H9 (cell line): Measurements from ENCODE around the gene AKNA. TPM values are rescaled to one million over a fixed set of nuclear protein-coding genes. Genes with fewer than 3 reads are reported as not detected.
A peak's percentile ranks its signal among the peaks of the same experiment; 100 is the strongest.

Source experiments
- DNase-seq: peaks from one replicate; pipeline ENCODE4 v3.0.0-alpha.2; 2017
- H2AFZ ChIP-seq: one replicate; pipeline ENCODE4 v1.6.1; 2013; ENCODE audit warnings: mild to moderate bottlenecking, low read length, control low read depth, moderate library complexity
- H2AK5ac ChIP-seq: 2 replicates; pipeline ENCODE4 v1.6.1; 2013; ENCODE audit warnings: low read length, control low read depth, mixed read lengths; ENCODE audit not compliant: insufficient read length
- H2BK120ac ChIP-seq: one replicate; pipeline ENCODE4 v1.6.1; 2013; ENCODE audit warnings: low read depth, mild to moderate bottlenecking, low read length, control low read depth, inconsistent platforms; ENCODE audit not compliant: poor library complexity, severe bottlenecking
- H2BK12ac ChIP-seq: 2 replicates; pipeline ENCODE4 v1.6.1; 2013; ENCODE audit warnings: low read length, control low read depth, mixed read lengths, low read depth; ENCODE audit not compliant: insufficient read length
- H2BK15ac ChIP-seq: 2 replicates; pipeline ENCODE4 v1.6.1; 2013; ENCODE audit warnings: low read depth, low read length, control low read depth
- H2BK20ac ChIP-seq: one replicate; pipeline ENCODE4 v1.6.1; 2013; ENCODE audit warnings: low read depth, mild to moderate bottlenecking, low read length, control low read depth, inconsistent platforms; ENCODE audit not compliant: poor library complexity, severe bottlenecking
- H2BK5ac ChIP-seq: 2 replicates; pipeline ENCODE4 v1.6.1; 2013; ENCODE audit warnings: low read length, control low read depth, mixed read lengths; ENCODE audit not compliant: insufficient read length
- H3K14ac ChIP-seq: 2 replicates; pipeline ENCODE4 v1.6.1; 2013; ENCODE audit warnings: low read length, control low read depth; ENCODE audit not compliant: insufficient read depth
- H3K18ac ChIP-seq: 2 replicates; pipeline ENCODE4 v1.6.1; 2013; ENCODE audit warnings: low read depth, mild to moderate bottlenecking, mixed read lengths, low read length, control low read depth; ENCODE audit not compliant: insufficient read length
- H3K23ac ChIP-seq: 2 replicates; pipeline ENCODE4 v1.6.1; 2013; ENCODE audit warnings: low read length, control low read depth, mixed read lengths, low read depth; ENCODE audit not compliant: insufficient read length
- H3K23me2 ChIP-seq: 2 replicates; pipeline ENCODE4 v1.6.1; 2013; ENCODE audit warnings: low read depth, mild to moderate bottlenecking, mixed read lengths, low read length, control low read depth; ENCODE audit not compliant: insufficient read length, poor library complexity, severe bottlenecking
- H3K27ac ChIP-seq: 2 replicates; pipeline ENCODE4 v1.5.1; 2013; ENCODE audit warnings: low read length, control low read depth, mixed read lengths, low read depth; ENCODE audit not compliant: insufficient read length
- H3K27me3 ChIP-seq: 2 replicates; pipeline ENCODE4 v1.6.1; 2013; ENCODE audit warnings: low read length, control low read depth, inconsistent platforms; ENCODE audit not compliant: insufficient read depth
- H3K4ac ChIP-seq: 2 replicates; pipeline ENCODE4 v1.6.1; 2013; ENCODE audit warnings: low read depth, mild to moderate bottlenecking, control low read depth, inconsistent platforms, low read length, moderate library complexity
- H3K4me1 ChIP-seq: 2 replicates; pipeline ENCODE4 v1.6.1; 2013; ENCODE audit warnings: low read length, control low read depth, inconsistent platforms; ENCODE audit not compliant: insufficient read depth
- H3K4me2 ChIP-seq: 2 replicates; pipeline ENCODE4 v1.6.1; 2013; ENCODE audit warnings: low read length, control low read depth, mixed read lengths; ENCODE audit not compliant: insufficient read length, insufficient read depth
- H3K56ac ChIP-seq: 2 replicates; pipeline ENCODE4 v1.6.1; 2013; ENCODE audit warnings: low read depth, mild to moderate bottlenecking, mixed read lengths, low read length, control low read depth; ENCODE audit not compliant: insufficient read length
- H3K79me1 ChIP-seq: 2 replicates; pipeline ENCODE4 v1.6.1; 2013; ENCODE audit warnings: low read depth, mild to moderate bottlenecking, moderate library complexity, low read length, control low read depth, inconsistent platforms; ENCODE audit not compliant: insufficient read depth, poor library complexity, severe bottlenecking
- H3K79me2 ChIP-seq: 2 replicates; pipeline ENCODE4 v1.6.1; 2013; ENCODE audit warnings: low read length, control low read depth, inconsistent platforms; ENCODE audit not compliant: insufficient read depth
- H3K9ac ChIP-seq: 2 replicates; pipeline ENCODE4 v1.6.1; 2013; ENCODE audit warnings: low read length, control low read depth, mixed read lengths; ENCODE audit not compliant: insufficient read length; ENCODE audit errors: extremely low read depth
- H3K9me3 ChIP-seq: one replicate; pipeline ENCODE4 v1.6.1; 2013; ENCODE audit warnings: low read depth, low read length, inconsistent platforms; ENCODE audit not compliant: control insufficient read depth
- H3T11ph ChIP-seq: one replicate; pipeline ENCODE4 v1.6.1; 2013; ENCODE audit warnings: mild to moderate bottlenecking, low read length, control low read depth, inconsistent platforms
- H4K20me1 ChIP-seq: one replicate; pipeline ENCODE4 v1.6.1; 2013; ENCODE audit not compliant: control insufficient read depth, insufficient read length, insufficient read depth
- H4K5ac ChIP-seq: 2 replicates; pipeline ENCODE4 v1.6.1; 2013; ENCODE audit warnings: low read depth, mild to moderate bottlenecking, mixed read lengths, low read length, control low read depth; ENCODE audit not compliant: insufficient read length
- H4K8ac ChIP-seq: replicated peaks from 2 replicates; pipeline ENCODE4 v1.6.1; 2013; ENCODE audit warnings: low read length, control low read depth, mixed read lengths, low read depth; ENCODE audit not compliant: insufficient read length
- H4K91ac ChIP-seq: 2 replicates; pipeline ENCODE4 v1.6.1; 2013; ENCODE audit warnings: low read depth, mild to moderate bottlenecking, moderate library complexity, mixed read lengths, low read length, control low read depth; ENCODE audit not compliant: insufficient read length
- H3K27ac Mint-ChIP-seq, 3 experiments: 2 replicates in 2 of 3; 3 replicates in 1 of 3; pipeline ENCODE4 v1.8.0; 2020 to 2021; ENCODE audit warnings: mixed read lengths in 3 of 3, mild to moderate bottlenecking in 1 of 3, moderate library complexity in 1 of 3
- H3K27me3 Mint-ChIP-seq: 2 replicates; pipeline ENCODE4 v1.8.0; 2021; ENCODE audit warnings: low read depth, mild to moderate bottlenecking, moderate library complexity, mixed read lengths
- H3K36me3 Mint-ChIP-seq, 3 experiments: 2 replicates in 2 of 3; 3 replicates in 1 of 3; pipeline ENCODE4 v1.8.0; 2020 to 2021; ENCODE audit warnings: low read depth in 3 of 3, mixed read lengths in 3 of 3; ENCODE audit not compliant: insufficient read depth in 1 of 3
- H3K4me1 Mint-ChIP-seq, 2 experiments: 2 replicates each; pipeline ENCODE4 v1.8.0; 2020; ENCODE audit warnings: mixed read lengths in 2 of 2
- H3K4me3 Mint-ChIP-seq, 2 experiments: 2 replicates in 1 of 2; 3 replicates in 1 of 2; pipeline ENCODE4 v1.8.0; 2020 to 2021; ENCODE audit warnings: mild to moderate bottlenecking in 2 of 2, mixed read lengths in 2 of 2, moderate library complexity in 1 of 2
- H3K9me3 Mint-ChIP-seq, 2 experiments: 2 replicates in 1 of 2; 3 replicates in 1 of 2; pipeline ENCODE4 v1.8.0; 2020; ENCODE audit warnings: mild to moderate bottlenecking in 2 of 2, mixed read lengths in 2 of 2, moderate library complexity in 1 of 2
- WGBS: extraction: QIAGEN DNeasy Blood & Tissue Kit; methylation state at CpG from one replicate; pipeline ENCODE4 v1.1.7; 2013; ENCODE audit warnings: missing lambda C conversion rate, low lambda C conversion rate, mixed read lengths; ENCODE audit not compliant: insufficient read length; ENCODE audit errors: extremely low coverage; 5-methylcytosine and 5-hydroxymethylcytosine counted together
- total RNA-seq: library from RNA; stranded (reverse); gene quantifications from 2 replicates; pipeline ENCODE4 v1.2.1, GENCODE V29; 2021
- TF ChIP-seq, protein P1 (sequence below): fragments of 200-600 bp; sonication (generic); conservative IDR thresholded peaks from 3 replicates; pipeline ENCODE4 v1.8.0; 2021; ENCODE audit warnings: antibody characterized with exemption, mild to moderate bottlenecking

Gene AKNA
- total RNA-seq, 1 experiment from 2014 or later = 19.7 TPM

DNA sequence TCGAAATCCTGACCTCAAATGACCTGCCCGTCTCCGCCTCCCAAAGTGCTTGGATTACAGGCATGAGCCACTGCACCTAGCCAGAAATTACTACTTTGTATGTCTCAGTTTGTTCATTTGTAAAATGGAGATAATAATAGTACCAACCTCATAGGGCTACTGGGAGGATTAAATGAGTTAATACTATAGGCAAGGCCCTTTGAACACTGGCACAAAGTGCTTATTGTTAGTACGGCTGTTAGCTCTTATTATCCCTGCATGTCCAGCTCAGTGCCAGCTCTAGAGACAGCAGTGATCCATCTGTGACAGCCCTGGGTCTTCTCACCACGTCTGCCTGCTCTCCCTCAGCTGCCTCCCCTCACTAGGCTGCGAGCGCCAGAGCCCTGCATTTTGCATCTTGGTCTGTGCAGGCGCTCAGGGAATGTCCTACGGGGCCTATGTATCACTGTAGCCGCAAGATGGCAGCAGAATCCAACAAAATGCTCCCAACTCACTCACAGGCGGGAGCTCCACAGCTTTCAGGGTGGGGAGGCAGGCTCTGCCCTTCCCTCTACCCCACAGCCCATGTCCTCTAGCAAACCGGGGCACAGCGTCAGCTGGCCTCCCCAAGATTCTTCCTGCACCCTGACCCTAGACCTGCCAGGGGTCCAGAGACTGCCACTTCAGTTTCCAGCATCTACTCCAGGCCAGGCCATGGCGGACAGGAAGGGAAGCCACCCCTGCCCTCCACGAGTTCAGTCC is 17.7 kb upstream of the AKNA start:
- H3K27me3 ChIP-seq = no peaks in the 10 kb centered on the region
- no peak overlapping the region for H2BK12ac ChIP-seq
- no peak overlapping the region for H2AK5ac ChIP-seq
- no peak overlapping the region for H3K56ac ChIP-seq
- H2BK120ac ChIP-seq = no peak overlapping the region
- H3K14ac ChIP-seq = no peak overlapping the region
- no peak overlapping the region for H3T11ph ChIP-seq
- no peak overlapping the region for H3K4ac ChIP-seq
- H3K4me3 Mint-ChIP-seq = no peak overlapping the region
- H3K36me3 Mint-ChIP-seq = peaks cover 0 to 1% (median 0%) of the 10 kb centered on the region in 3 experiments; a peak in 1 of 7 replicates
- H2BK20ac ChIP-seq = no peak overlapping the region
- no peak overlapping the region for H3K27ac ChIP-seq
- H3K23ac ChIP-seq = no peak overlapping the region
- H4K5ac ChIP-seq = no peak overlapping the region
- peak overlapping the region in 1 of 3 experiments; percentile 71; a peak in 1 of 7 replicates for H3K27ac Mint-ChIP-seq
- H4K91ac ChIP-seq = no peak overlapping the region
- no peaks in the 10 kb centered on the region for H3K9me3 ChIP-seq
- H3K9me3 Mint-ChIP-seq = no peaks in the 10 kb centered on the region
- H2BK15ac ChIP-seq = no peak overlapping the region
- no peak overlapping the region for H3K18ac ChIP-seq
- no peaks in the 10 kb centered on the region for H3K79me1 ChIP-seq
- no peak overlapping the region for H2BK5ac ChIP-seq
- H3K23me2 ChIP-seq = no peaks in the 10 kb centered on the region
- H3K4me1 ChIP-seq = peaks cover 5% of the 10 kb centered on the region; the same call in 1 of the 2 replicates
- peaks cover 21 to 27% of the 10 kb centered on the region in 2 experiments for H3K4me1 Mint-ChIP-seq
- TF ChIP-seq, protein P1, sequence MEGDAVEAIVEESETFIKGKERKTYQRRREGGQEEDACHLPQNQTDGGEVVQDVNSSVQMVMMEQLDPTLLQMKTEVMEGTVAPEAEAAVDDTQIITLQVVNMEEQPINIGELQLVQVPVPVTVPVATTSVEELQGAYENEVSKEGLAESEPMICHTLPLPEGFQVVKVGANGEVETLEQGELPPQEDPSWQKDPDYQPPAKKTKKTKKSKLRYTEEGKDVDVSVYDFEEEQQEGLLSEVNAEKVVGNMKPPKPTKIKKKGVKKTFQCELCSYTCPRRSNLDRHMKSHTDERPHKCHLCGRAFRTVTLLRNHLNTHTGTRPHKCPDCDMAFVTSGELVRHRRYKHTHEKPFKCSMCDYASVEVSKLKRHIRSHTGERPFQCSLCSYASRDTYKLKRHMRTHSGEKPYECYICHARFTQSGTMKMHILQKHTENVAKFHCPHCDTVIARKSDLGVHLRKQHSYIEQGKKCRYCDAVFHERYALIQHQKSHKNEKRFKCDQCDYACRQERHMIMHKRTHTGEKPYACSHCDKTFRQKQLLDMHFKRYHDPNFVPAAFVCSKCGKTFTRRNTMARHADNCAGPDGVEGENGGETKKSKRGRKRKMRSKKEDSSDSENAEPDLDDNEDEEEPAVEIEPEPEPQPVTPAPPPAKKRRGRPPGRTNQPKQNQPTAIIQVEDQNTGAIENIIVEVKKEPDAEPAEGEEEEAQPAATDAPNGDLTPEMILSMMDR = peak; percentile 92
- H3K9ac ChIP-seq = no peak overlapping the region
- WGBS = no CpG with 5 or more reads among the region's 15 CpGs
- no peak overlapping the region for H3K4me2 ChIP-seq
- no peaks in the 10 kb centered on the region for H4K20me1 ChIP-seq
- H3K27me3 Mint-ChIP-seq = peaks cover 7% of the 10 kb centered on the region
- no peak overlapping the region for H4K8ac ChIP-seq
- peak; percentile 85 for DNase-seq
- no peaks in the 10 kb centered on the region for H3K79me2 ChIP-seq
- H2AFZ ChIP-seq = no peak overlapping the region
